SK-N-SH (cell line): Measurements from ENCODE around the gene NHLH1. TPM values are rescaled to one million over a fixed set of nuclear protein-coding genes. Genes with fewer than 3 reads are reported as not detected.

ENCODE experiments used
- CTCF ChIA-PET: fragments of 300-600, 350-600 bp; formaldehyde crosslinking; extraction: SDS; loops from one replicate; lab custom pipeline; 2021; lab: Yijun Ruan, JAX
- POLR2A ChIA-PET: fragments of 350-600 bp; sonication (Branson Sonifier 250); formaldehyde crosslinking; extraction: SDS; loops from one replicate; lab custom pipeline; 2020; ENCODE audit warnings: antibody characterized with exemption, inconsistent platforms; lab: Yijun Ruan, JAX
- DNase-seq: peaks from one replicate; pipeline ENCODE4 v3.0.0; 2012
- H2AFZ ChIP-seq: fragments of 200-600 bp; sonication (generic); 2 replicates; pipeline ENCODE4 v1.8.1; 2016; ENCODE audit warnings: antibody characterized with exemption, mild to moderate bottlenecking, low read depth
- H3F3A ChIP-seq: fragments of 200-600 bp; sonication (generic); replicated peaks from 2 replicates; pipeline ENCODE3; 2016; ENCODE audit warnings: antibody characterized with exemption, mild to moderate bottlenecking; ENCODE audit not compliant: insufficient read depth
- H3K27ac ChIP-seq, 2 experiments: fragments of 200-500 bp in 1 of 2; fragments of 200-600 bp in 1 of 2; sonication (Bioruptor generic) in 1 of 2; sonication (generic), shearing (Covaris generic) in 1 of 2; 2 replicates each; pipeline versions ENCODE4 v1.5.1 to v1.6.1; 2014 to 2016; ENCODE audit warnings: low read depth in 2 of 2, inconsistent platforms in 1 of 2, low read length in 1 of 2, mild to moderate bottlenecking in 1 of 2, mixed read lengths in 1 of 2
- H3K27me3 ChIP-seq: fragments of 200-600 bp; sonication (generic), shearing (Covaris generic); 2 replicates; pipeline ENCODE4 v1.6.1; 2016; ENCODE audit warnings: mixed run types; ENCODE audit not compliant: insufficient read depth
- H3K36me3 ChIP-seq, 2 experiments: fragments of 200-500 bp in 1 of 2; fragments of 200-600 bp in 1 of 2; sonication (Bioruptor generic) in 1 of 2; sonication (generic) in 1 of 2; replicated peaks in 1 of 2; 2 replicates each; pipeline versions ENCODE3 to v1.5.1; 2014 to 2016; ENCODE audit warnings: low read length in 1 of 2, mild to moderate bottlenecking in 1 of 2; ENCODE audit not compliant: insufficient read depth in 2 of 2, control insufficient read depth in 1 of 2
- H3K4me1 ChIP-seq, 2 experiments: fragments of 200-500 bp in 1 of 2; fragments of 200-600 bp in 1 of 2; sonication (Bioruptor generic) in 1 of 2; sonication (generic), shearing (Covaris generic) in 1 of 2; 2 replicates each; pipeline versions ENCODE4 v1.5.1 to v1.6.1; 2014 to 2016; ENCODE audit warnings: low read depth in 1 of 2, low read length in 1 of 2, mixed run types in 1 of 2; ENCODE audit not compliant: insufficient read depth in 2 of 2, control insufficient read depth in 1 of 2
- H3K4me2 ChIP-seq: fragments of 200-600 bp; sonication (generic), shearing (Covaris generic); 2 replicates; pipeline ENCODE4 v1.6.1; 2017; ENCODE audit warnings: mixed run types
- H3K4me3 ChIP-seq, 2 experiments: fragments of 200-500 bp in 1 of 2; fragments of 200-600 bp in 1 of 2; sonication (Bioruptor generic) in 1 of 2; sonication (generic), shearing (Covaris generic) in 1 of 2; 2 replicates each; pipeline versions ENCODE4 v1.5.1 to v1.8.1; 2014 to 2016; ENCODE audit warnings: low read depth in 2 of 2, inconsistent platforms in 1 of 2, low read length in 1 of 2, mild to moderate bottlenecking in 1 of 2, mixed read lengths in 1 of 2, moderate library complexity in 1 of 2
- H3K79me2 ChIP-seq: fragments of 200-600 bp; sonication (generic); 2 replicates; pipeline ENCODE4 v1.8.1; 2017; ENCODE audit warnings: mild to moderate bottlenecking; ENCODE audit not compliant: insufficient read depth
- H3K9ac ChIP-seq: fragments of 200-600 bp; sonication (generic); 2 replicates; pipeline ENCODE4 v1.6.1; 2017; ENCODE audit warnings: mixed run types
- H3K9me2 ChIP-seq: fragments of 200-600 bp; sonication (generic); 2 replicates; pipeline ENCODE4 v1.6.1; 2017; ENCODE audit warnings: mixed run types
- H3K9me3 ChIP-seq: fragments of 200-600 bp; sonication (generic); 2 replicates; pipeline ENCODE4 v1.6.1; 2017; ENCODE audit warnings: mixed run types, mild to moderate bottlenecking, moderate library complexity
- H4K20me1 ChIP-seq: fragments of 200-600 bp; sonication (generic); 2 replicates; pipeline ENCODE4 v1.6.1; 2017; ENCODE audit warnings: mild to moderate bottlenecking, mixed run types; ENCODE audit not compliant: insufficient read depth
- CHD2 ChIP-seq: fragments of 150-350 bp; IDR thresholded peaks from 2 replicates; pipeline ENCODE4 v1.6.1; 2018; ENCODE audit warnings: low read length; ENCODE audit not compliant: partially characterized antibody
- CTCF ChIP-seq: fragments of 200-600 bp; sonication (generic); IDR thresholded peaks from 2 replicates; pipeline ENCODE4 v1.6.1; 2017; ENCODE audit warnings: antibody characterized with exemption, mild to moderate bottlenecking, moderate library complexity
- ELF1 ChIP-seq: IDR thresholded peaks from 2 replicates; pipeline ENCODE4 v1.4.0; 2012
- EZH2phosphoT487 ChIP-seq: fragments of 200-600 bp; sonication (generic); IDR thresholded peaks from 2 replicates; pipeline ENCODE4 v1.6.1; 2017; ENCODE audit warnings: low read depth, mixed run types, mild to moderate bottlenecking, antibody characterized with exemption, moderate library complexity, borderline replicate concordance
- FOXJ3 ChIP-seq: sonication (generic); formaldehyde crosslinking; IDR thresholded peaks from 2 replicates; pipeline ENCODE4 v1.5.1; 2020; ENCODE audit warnings: mild to moderate bottlenecking, missing genetic modification reagents
- MAX ChIP-seq: IDR thresholded peaks from 2 replicates; pipeline ENCODE4 v1.4.0; 2012; ENCODE audit warnings: low read depth
- NRF1 ChIP-seq: IDR thresholded peaks from 2 replicates; pipeline ENCODE4 v1.6.1; 2012; ENCODE audit warnings: low read depth, mild to moderate bottlenecking, low read length
- RAD21 ChIP-seq: IDR thresholded peaks from 2 replicates; pipeline ENCODE4 v1.6.1; 2012; ENCODE audit warnings: mild to moderate bottlenecking, low read length
- REST ChIP-seq: IDR thresholded peaks from 2 replicates; pipeline ENCODE4 v1.6.1; 2012; ENCODE audit warnings: mild to moderate bottlenecking, low read depth, low read length, moderate library complexity
- RFX5 ChIP-seq: IDR thresholded peaks from 2 replicates; pipeline ENCODE4 v1.6.1; 2012; ENCODE audit warnings: mild to moderate bottlenecking, improper control_type of control experiment, low read length
- TEAD4 ChIP-seq: IDR thresholded peaks from 2 replicates; pipeline ENCODE4 v1.4.0; 2012; ENCODE audit warnings: mild to moderate bottlenecking, borderline replicate concordance; ENCODE audit not compliant: insufficient read depth
- WGBS: methylation state at CpG from one replicate; pipeline ENCODE4 v1.1.6; 2017; ENCODE audit warnings: low lambda C conversion rate; 5-methylcytosine and 5-hydroxymethylcytosine counted together
- polyA plus RNA-seq, 3 experiments: library from polyadenylated mRNA; depleted of rRNA; stranded (reverse); fragments of >200 nt; gene quantifications; 2 replicates each; pipeline ENCODE4 v1.2.3, GENCODE V29; 2012

The NHLH1 gene
- polyA plus RNA-seq, 1 of the 3 experiments (the other 2 are of a cell fraction): 0.18 TPM

- H3K9me3 ChIP-seq: no peaks in the 10 kb centered on the region
- H4K20me1 ChIP-seq: no peaks in the 10 kb centered on the region
- no peaks in the 10 kb centered on the region for H3K36me3 ChIP-seq
- no peaks in the 10 kb centered on the region for H3F3A ChIP-seq
- no peaks in the 10 kb centered on the region for H3K79me2 ChIP-seq
- no peak overlapping the region for H3K9ac ChIP-seq
- peaks cover 0 to 49% of the 10 kb centered on the region in 2 experiments; a peak in 2 of 4 replicates for H3K4me1 ChIP-seq
- H3K4me2 ChIP-seq: no peak overlapping the region
- no peak overlapping the region for H3K4me3 ChIP-seq
- no peaks in the 10 kb centered on the region for H3K9me2 ChIP-seq
- CTCF ChIA-PET: no interaction called here
- DNase-seq: no peak
- no peak overlapping the region for H3K27ac ChIP-seq
- H3K27me3 ChIP-seq: no peaks in the 10 kb centered on the region
- POLR2A ChIA-PET: no interaction called here
- WGBS: 97% methylated on average over 2 of the region's 2 CpGs
- TF ChIP-seq REST (no peak), RAD21 (no peak), FOXJ3 (CRISPR knock-in tag) (no peak), TEAD4 (no peak), RFX5 (no peak), CHD2 (no peak), CTCF (no peak), ELF1 (no peak), MAX (no peak), NRF1 (no peak), EZH2phosphoT487 (no peak)
- no peak overlapping the region for H2AFZ ChIP-seq
These were observed 38.5 kb downstream of the NHLH1 start for GRCh38 chr1:160405331-160405877.
